Left cardiac atrium (tissue), 4 donors: ENCODE data around the gene PLCB1. TPM values are rescaled to one million over a fixed set of nuclear protein-coding genes. Genes with fewer than 3 reads are reported as not detected.

ENCODE experiments used
- ATAC-seq, 2 donors: fragments of 200-7000 bp; cut with Tn5 transposase; one replicate each; pipeline ENCODE4 v1.9.1; 2020; ENCODE audit warnings: mild to moderate bottlenecking in 2 of 2, moderate library complexity in 2 of 2
- DNase-seq: peaks from one replicate; pipeline ENCODE4 v3.0.0-alpha.2; 2020
- intact Hi-C, 2 donors: fragments of 100-400 bp; cut with DNase I; formaldehyde crosslinking; loops; one replicate each; pipeline versions ENCODE4 v1.14.1 to v1.15.1; 2022 to 2023
- total RNA-seq, 2 donors: library from RNA; stranded (reverse); fragmentation: NEBNext Ultra II Directional; extraction: Animal tissue kit (Norgen Biotek cat#: 25700); gene quantifications; one replicate each; pipeline ENCODE4 v1.2.1, GENCODE V29; 2021
- donor health status: DM: no; HTN: yes; CAD: no.
- donor health status: DM: no; HTN: yes; CAD: no; lungs with severe emphysema.
- donor health status: DM: yes; HTN: yes; CAD: no.
- donor health status: Dilated cardiomyopathy.

PLCB1 gene
- total RNA-seq, 2 donors from 2014 or later, result 25.9 to 27.1 TPM

DNA sequence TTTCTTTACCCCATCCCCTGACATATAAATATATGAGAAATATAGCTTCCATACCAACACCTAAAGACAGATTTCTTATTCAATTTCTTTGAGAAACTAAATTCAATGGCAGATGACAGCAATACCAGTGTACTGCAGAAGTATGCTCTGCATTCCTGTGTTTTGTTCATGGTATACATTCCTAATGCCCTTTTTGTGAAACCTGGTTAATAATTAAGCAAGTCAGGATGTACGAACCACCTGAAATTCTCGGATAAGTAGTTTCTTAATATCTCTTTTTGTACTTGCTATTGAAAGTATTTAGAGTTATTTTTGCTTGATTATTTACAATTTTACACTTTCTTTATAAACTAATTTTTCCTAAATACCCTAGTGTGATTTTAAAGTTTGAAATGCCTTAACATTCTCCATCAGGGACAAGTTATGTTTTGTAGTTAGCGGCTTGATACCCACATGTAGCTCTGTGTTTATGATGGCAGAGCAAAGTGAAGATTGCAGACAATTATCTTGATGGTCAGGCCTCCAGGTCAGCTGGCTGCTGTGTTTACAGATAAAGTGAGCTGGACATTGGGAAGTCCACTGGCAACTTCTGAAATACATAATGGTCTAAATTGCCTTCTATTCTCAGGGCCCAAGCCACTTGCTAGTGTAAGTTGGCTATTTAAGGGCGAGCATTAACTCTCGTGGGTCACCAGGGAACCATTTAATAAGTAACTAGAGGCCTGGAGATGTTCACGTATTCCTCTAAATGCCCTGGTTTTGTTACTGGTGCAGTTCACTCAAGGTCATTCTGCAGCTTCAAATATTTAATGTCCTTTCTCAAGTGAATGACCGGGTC lies 58.2 kb downstream of the PLCB1 start:
- no peak for ATAC-seq
- DNase-seq, result no peak
- intact Hi-C loops, result no loop called here

DNA sequence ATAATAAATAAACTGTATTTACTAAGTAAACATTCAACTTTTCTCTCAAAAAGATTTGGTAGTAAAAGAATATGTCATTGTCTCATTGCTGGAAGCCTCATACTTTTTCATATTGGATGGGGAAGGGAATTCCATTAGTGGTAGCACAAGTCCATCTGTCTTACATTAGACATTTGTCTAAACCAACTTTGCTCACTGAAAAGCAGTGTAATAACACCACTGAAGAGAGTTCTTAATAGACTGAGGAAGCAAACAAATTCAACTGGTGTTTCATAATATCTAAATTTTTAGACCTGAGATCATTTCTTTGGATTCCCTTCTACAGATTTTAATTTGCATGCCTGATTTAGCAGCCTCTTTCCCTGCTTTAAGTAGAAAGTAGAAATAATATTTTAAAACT lies 62.7 kb downstream of the PLCB1 start:
- ATAC-seq (no peak), DNase-seq (no peak)
- intact Hi-C loops, result no loop called here

DNA sequence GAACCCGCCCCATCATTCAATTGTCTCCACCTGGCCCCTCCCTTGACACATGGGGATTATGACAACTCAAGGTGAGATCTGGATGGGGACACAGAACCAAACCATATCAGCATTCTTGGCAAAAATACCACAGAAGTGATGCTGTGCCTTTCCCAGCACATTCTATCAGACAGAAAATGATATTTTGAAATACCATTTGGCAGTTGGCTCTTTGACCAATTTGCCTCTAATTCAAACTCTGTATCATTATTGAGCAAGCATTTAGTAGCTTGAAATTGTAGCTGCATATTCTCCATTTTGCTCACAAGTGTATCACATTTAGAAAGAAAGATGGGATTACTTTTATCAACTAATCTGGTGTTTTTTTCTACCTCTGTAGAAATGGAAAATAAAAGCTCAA lies 64.0 kb downstream of the PLCB1 start:
- DNase-seq (no peak), ATAC-seq (no peak)
- intact Hi-C loops, result no loop called here

DNA sequence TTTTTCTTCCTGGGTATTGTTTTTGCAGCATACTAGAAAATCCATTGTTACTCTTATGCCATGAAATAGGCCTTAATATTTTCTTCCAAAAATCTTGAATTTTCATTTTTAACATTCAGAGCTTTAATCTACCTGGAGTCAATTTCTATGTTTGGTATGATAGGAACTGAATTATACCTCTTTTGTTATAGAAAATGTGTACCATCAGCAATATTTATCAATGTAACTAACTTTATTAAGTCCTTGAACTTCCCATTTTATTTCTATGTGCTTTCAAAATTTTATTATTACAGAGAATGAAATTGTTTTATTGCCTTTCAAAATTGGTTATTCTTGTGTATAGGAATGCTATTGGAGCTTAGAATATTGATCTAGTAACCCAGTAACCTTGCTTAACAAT lies 68.2 kb downstream of the PLCB1 start:
- ATAC-seq (no peak), DNase-seq (no peak)
- intact Hi-C loops, result no loop called here

DNA sequence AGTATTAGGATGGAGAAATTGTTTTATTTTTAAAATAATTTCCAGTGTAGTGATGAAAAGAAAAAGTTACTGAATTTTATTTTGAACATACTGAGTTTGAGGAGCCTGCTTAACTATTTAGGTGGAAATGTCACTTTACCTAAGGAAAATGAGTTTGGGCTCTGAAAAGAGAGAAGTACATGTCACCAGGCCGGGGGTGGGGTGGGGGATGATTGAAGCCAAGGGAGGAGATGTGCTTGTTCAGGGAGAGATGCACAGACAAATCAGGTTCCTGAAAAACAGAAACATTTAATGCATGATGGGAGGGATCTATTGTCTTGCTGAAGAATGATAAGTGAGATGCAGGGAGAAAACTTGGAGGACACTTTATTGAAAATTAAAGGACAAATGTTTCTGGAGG lies 71.3 kb downstream of the PLCB1 start:
- intact Hi-C loops, result no loop called here
- ATAC-seq, result no peak

DNA sequence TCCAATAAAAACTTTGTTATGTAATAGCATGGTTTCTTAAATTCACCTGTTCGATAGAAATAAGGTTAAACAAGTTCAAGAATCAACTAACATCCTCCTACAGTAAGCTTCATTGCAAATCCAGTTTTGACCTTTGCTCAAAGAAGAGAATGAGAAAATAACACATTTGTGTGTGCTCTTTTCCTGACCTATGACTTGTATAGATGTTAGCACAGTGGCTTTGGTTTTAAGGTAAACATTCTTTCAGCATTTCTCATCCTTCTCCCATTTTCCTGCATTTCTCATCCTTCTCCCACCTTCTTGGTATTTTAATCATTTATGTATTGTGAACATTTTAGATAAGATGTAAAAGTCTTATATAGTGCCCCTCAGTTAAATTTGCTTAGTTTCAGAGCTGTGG lies 73.9 kb downstream of the PLCB1 start:
- intact Hi-C loops, result no loop called here
- DNase-seq, result no peak
- no peak for ATAC-seq

More for the DNA sequence above, 71.3 kb downstream of the PLCB1 start:
- DNase-seq, result no peak

DNA sequence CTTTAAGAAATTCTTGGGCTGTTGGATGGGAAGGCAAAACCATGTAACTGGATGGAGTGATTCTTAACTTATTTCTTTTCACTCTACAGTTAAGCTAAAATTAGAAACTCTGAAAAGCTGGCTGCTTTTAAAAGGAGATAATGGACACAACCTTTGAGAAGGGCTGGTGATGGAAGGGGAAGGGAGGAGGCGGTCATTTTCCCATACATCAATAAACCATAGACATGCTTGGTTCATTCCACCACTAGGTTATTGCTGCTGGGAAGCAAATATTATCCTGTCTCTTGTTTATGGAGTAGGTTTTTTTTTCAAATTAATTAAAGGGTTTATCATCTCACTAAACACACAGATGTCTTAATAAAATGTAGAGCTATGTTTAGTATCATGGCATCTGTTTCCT lies 76.2 kb downstream of the PLCB1 start:
- no peak for ATAC-seq
- no peak for DNase-seq
- intact Hi-C loops, result no loop called here

DNA sequence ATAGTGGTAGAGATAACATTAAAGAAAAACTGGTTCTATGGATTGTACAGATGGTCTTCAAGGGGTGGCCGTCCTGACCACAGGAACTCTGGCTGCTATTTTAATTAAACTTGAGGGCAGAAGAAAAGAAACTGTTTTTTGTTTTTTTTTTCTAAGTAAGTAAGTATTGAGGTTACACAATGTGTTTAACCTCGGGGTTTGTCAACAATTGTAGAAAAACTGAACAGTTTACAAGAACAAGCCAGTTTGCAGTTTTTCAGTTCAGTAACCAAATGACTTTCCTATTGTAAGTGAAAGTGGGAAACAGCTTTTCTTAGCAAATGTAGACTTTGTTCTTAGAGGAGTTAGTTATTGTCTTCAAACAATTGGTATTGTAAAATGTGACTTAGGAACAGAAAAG lies 77.0 kb downstream of the PLCB1 start:
- ATAC-seq (no peak), DNase-seq (no peak)
- intact Hi-C loops, result no loop called here

DNA sequence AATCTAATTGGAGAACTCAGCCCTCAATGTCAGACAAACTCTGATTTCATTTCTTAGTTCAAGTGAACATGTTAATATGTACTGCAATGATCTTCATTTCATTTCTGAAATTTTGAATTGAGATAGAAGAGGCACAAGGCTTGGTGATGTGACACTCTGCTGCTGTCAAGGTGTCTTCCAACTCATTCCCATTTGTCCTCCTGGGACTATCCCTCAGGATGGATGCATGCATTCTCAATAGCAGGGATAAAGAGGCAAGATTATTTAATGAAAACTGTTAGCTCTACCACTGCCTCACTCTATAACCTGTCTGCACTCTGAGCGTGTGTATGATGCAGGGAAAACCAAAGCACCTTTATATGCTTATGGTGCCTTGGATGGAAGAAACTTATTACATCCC lies 78.7 kb downstream of the PLCB1 start:
- DNase-seq (no peak), ATAC-seq (no peak)
- intact Hi-C loops, result no loop called here

DNA sequence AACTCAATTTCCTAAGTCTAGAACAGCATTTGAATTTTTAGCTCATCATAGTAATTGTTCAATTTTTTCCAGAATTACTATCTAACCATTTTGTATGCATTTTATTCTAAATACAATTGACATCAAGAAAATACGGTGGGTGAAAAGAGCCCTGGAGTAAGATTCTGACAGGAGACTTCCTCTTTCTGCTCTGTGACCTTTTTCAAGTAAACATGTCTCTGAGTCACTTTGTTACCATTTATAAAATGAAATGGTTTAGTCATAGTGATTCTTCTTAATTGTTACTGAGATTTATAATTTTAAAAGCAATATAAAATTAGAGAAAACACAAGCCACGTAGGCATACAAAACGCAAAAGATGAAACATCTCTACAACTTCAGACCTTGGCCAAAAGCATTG lies 80.2 kb downstream of the PLCB1 start:
- no peak for ATAC-seq
- intact Hi-C loops, result no loop called here
- DNase-seq, result no peak

DNA sequence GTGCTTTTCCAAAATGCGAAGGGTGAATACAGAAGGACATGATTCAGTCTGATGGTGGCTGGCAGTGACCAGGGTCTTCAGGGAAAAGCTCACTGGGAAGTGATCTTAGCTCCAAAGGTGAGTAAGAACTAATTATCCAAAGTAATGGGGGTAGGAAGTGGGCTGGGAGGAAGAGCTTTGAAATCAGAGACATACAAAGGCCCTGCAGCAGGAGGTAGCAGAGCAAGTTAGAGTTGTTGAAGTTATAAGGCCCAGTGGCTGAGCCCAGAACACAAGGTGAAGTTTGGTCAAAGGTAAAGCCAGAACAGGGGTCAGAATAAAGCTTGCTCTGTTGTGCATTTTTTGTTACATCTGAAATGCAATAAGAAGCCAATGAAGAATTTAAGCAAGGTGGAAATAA lies 81.2 kb downstream of the PLCB1 start:
- ATAC-seq (no peak), DNase-seq (no peak)
- intact Hi-C loops, result no loop called here

DNA sequence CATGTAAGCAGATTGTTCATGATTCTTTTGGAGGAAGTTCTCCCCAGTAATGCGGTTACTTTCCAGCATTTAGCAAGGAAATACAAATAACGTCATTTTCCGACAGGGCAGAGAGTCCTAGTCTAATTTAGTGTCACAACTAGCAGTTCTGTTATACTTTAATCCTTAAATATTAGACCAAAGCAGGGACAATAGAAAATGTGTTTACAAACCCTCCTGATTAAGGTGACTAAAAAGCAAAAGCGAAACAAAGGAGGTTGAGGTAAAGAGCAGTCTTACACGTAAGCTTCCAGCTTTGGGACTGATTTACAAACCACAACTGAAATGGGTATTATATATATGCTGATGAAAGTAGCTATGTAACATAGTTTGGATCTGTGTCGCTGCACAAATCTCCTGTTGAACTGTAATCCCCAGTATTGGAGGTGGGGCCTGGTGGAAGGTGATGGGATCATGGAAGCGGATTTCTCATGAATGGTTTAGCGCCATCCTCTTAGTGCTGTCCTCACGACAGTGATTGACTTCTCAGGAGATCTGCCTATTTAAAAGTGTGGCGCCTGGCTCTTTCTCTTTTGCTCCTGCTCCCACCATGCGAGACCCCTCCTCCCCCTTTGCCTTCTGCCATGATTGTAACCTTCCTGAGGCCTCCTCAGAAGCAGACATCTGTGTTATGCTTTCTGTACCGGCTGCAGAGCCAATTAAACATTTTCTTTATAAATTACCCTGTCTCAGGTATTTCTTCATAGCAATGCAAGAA lies 81.9 kb downstream of the PLCB1 start:
- DNase-seq (no peak), ATAC-seq (no peak)
- intact Hi-C loops, result no loop called here

DNA sequence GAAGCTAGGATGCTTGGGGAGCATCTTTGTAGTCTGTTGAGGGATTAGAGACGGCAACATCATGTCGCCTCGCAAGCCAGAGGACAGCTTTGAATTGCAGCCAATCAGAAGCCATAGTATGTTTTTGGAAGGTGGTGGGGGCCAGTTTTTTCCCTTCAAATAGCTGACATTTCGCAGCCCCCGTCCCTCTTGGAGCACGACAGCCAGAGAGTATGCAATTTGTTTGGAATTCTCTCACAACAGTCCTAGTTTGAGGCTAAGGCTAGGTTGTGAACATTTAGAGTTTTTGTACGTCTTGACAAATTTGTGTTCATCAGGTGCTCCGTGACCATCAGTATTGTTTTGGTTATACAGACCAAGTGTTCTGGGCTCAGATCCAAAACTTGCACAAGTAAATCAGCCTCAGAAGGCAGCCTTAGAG lies 83.3 kb downstream of the PLCB1 start:
- intact Hi-C loops, result no loop called here
- DNase-seq (no peak), ATAC-seq (no peak)

DNA sequence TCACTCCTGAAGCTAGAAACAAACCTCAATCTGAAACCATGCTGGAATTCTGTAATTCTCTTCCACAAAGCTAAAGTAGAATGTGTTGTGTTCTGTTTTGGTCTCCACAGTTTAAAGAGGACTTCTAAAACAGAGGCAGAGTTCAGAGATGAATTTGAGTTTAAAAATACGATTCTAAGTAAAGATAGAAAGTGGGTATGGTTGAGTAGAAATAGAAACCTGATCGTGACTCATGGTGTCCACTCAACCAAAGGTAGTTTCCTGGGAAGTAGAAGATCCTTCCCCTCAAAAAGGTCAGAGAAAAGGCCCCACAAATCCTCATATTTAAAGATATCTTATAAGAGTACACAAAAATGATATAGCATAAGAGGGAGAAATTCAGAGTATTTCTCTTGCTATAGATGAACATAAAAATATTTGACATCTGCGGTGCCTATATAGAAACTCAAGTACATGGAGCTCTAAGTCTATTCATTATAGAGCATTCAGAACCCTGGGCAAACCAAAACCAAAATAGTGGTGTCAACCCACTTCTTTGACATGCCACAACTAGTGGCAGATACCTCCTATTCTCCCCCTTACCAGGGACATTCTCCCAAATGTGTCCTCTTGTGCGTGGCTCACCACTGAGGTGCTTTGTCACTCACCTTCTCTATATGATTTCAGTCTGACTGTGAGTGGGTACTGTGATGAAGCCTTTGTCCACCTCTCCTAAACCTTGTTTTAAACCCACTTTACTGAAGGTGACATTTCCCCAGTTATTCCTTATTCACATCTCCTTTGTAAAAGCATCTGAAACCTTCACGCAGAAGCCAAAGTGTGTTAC lies 84.5 kb downstream of the PLCB1 start:
- intact Hi-C loops, result no loop called here
- no peak for ATAC-seq
- DNase-seq, result no peak

DNA sequence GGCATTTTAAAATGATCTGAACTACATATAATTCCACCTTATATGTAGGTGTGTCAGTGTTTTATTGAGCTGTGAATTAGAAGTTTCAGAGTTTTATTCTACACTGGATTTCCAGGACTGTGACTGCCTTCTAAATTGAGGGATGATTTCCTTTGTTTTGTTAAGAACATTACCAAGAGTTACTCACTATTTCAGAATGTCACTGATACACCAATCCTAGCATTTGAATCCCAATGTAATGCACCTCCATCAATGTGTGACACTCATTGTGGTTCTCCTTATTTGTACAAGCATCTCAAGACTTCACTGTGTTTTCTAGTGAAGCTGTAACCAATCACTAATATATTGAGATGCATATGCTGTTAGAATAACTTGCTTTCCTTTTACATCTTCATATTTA lies 86.8 kb downstream of the PLCB1 start:
- ATAC-seq (no peak), DNase-seq (no peak)
- intact Hi-C loops, result no loop called here

DNA sequence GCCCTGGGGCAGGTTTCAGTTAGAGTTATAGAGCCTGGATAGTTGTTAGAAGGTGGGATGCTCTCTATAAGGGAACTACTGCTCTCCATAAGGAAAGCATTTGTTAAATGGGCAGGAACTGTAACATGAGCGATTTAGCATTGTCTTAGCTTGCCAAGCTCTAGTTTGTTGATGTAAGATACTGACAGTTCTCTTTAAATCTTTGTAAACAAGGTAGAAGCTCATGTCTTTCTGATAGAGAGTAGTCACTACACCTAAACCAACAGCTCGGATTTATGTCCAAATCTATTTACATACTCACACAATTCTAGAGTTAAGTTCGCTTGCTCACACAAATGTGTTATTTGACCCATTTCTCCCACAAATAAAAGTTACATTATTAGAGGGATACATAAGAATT lies 87.3 kb downstream of the PLCB1 start:
- ATAC-seq, result no peak
- intact Hi-C loops, result no loop called here
- DNase-seq, result no peak

DNA sequence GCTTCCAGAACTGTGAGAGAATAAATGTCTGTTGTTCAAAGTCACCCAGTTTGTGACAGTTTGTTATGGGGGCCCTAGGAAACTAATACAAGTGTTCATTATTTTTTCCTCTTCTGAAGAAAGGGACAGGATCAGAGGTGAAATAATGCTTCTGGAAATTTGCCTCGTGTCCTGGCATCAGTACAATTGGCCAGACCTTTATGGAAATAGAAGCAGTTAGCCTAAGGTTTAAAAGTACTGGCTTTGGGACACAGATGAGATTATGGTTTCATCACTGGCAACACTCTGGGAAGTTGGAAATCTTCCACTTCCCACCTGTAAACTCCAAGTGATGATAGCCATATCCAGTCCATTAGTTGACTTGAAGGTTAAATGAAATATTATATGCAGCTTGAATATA lies 88.7 kb downstream of the PLCB1 start:
- ATAC-seq (no peak), DNase-seq (no peak)
- intact Hi-C loops, result no loop called here

DNA sequence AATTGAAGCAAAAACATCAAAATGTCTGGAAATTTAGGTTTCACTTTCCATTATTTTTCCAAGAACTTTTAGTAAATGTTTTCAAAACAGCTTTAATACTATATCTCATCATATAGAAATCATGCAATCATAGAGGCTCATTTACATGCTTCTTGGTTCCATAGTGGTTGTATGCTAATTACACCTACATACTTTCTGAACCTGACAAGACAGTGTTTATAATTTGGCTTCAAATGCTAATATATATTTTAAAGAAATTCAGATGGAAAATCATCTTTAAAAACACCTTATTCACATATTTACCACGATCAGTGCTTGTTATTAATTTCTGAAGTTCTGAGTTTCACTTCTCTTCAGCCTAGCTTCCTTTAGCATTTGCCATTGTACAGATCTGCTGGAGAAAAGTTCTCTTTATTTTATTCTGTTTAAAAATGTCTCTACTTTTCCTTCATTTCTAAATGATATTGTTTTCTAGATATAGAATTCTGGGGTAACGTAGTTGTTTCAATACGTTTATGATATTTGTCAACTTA lies 89.9 kb downstream of the PLCB1 start:
- no peak for ATAC-seq
- intact Hi-C loops, result no loop called here

DNA sequence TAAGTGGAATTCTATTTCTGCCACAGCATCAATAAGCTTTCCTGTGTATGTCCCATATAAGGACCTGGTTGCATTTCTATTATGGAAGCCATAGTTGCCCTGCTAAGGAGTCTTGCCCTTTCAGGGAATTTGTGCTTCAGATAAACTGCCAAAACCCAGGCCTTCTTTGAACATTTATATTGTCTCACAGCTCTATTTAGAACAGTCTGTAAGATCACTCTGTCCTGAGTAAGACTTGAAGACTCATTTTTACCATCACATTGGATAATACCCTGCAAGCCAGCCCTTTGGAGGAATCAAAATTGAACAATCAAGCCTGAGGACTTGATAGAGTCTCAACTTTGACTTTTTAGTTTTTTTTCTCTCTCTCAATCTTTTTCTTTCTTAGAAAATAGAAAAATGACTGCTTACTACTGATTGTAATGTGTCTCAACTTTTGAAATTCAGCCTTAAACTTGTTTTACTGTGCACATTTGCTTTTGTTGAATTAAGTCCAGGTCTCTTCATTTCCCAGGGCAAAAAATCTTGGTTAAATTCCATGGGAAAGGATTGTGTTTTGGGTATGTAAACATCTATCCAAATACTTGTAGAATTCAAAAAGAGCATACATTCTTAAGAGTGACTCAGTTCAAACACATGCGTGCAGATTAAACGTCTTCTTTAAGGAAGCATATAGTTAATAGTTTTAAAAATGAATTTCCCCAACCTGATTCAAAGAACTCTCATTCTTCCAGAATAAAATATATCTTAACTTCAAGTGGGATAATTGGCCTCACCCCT lies 91.2 kb downstream of the PLCB1 start:
- no peak for ATAC-seq
- DNase-seq, result no peak
- intact Hi-C loops, result no loop called here

More for the DNA sequence above, 89.9 kb downstream of the PLCB1 start:
- DNase-seq, result no peak
